Fibroblast of villous mesenchyme (primary cell): ENCODE data around the gene KLHDC4. TPM values are rescaled to one million over a fixed set of nuclear protein-coding genes. Genes with fewer than 3 reads are reported as not detected.

Experiments
- DNase-seq: peaks from one replicate; pipeline ENCODE4 v3.0.0-alpha.2; 2010; ENCODE audit warnings: low read depth
- H3K4me3 ChIP-seq: 2 replicates; pipeline ENCODE4 v1.5.1; 2011; ENCODE audit warnings: low read depth, mild to moderate bottlenecking, low read length
- total RNA-seq: library from RNA; depleted of rRNA; stranded (reverse); fragments of >200 nt; gene quantifications from 2 replicates; pipeline ENCODE4 v1.2.3, GENCODE V29; 2012
- TF ChIP-seq, protein P1 (sequence below): IDR thresholded peaks from 2 replicates; pipeline ENCODE4 v1.5.1; 2012; ENCODE audit warnings: low read depth, mild to moderate bottlenecking, low read length; ENCODE audit not compliant: insufficient read depth

The KLHDC4 gene
- total RNA-seq, 1 donor, result 14.7 TPM

DNA sequence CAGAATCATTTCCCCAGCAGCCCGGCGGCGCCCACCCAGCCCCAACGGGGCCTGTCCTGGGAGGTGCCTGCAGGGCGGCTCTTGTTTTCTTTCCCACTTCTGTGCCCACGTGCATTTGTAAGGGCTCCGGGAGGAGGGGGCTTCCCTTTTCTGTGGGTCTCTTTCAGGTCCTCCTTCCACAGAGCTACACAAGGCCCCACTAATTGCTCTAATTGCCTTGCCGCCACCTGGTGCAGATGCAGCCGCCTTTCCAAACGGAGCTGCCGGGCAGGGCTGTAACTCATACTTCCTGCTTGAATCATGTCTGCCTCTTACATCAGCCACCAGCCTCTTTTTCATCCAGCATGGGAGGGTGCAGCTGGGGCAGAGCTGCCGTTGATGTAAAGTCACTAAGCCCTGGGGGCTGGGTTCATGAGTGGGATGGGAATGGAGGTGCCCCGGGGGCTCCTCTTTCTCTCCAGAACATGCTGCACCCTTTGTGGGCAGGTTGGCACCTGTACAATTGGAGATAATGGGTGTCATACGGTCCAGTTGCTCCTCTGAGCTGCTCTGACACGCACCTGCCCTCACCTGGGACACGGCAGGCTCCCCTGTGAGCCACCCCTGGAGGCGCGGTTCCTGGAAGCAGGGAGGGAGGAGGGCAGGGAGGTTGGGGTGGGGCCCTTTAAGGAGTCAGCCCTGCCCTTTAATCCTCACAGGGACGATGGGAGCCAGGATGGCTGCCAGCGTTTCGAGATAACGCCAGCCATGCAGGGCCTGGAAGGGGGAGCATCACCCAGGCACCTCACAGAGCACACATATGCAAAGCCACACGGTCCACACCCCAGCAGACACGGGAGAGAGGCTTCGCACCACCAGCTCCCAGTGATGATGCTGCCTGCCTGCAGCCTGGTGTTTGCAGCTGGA, 41.1 kb upstream of the KLHDC4 start:
- TF ChIP-seq, protein P1, sequence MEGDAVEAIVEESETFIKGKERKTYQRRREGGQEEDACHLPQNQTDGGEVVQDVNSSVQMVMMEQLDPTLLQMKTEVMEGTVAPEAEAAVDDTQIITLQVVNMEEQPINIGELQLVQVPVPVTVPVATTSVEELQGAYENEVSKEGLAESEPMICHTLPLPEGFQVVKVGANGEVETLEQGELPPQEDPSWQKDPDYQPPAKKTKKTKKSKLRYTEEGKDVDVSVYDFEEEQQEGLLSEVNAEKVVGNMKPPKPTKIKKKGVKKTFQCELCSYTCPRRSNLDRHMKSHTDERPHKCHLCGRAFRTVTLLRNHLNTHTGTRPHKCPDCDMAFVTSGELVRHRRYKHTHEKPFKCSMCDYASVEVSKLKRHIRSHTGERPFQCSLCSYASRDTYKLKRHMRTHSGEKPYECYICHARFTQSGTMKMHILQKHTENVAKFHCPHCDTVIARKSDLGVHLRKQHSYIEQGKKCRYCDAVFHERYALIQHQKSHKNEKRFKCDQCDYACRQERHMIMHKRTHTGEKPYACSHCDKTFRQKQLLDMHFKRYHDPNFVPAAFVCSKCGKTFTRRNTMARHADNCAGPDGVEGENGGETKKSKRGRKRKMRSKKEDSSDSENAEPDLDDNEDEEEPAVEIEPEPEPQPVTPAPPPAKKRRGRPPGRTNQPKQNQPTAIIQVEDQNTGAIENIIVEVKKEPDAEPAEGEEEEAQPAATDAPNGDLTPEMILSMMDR, result no peak
- peak overlapping the region; percentile 54 for H3K4me3 ChIP-seq
- peak; percentile 92 for DNase-seq

GRCh38 chr16:87806261-87806640, 40.5 kb upstream of the KLHDC4 start:
- H3K4me3 ChIP-seq, result peak overlapping the region; percentile 54
- TF ChIP-seq, protein P1, result no peak
- DNase-seq, result peak; percentile 27

DNA sequence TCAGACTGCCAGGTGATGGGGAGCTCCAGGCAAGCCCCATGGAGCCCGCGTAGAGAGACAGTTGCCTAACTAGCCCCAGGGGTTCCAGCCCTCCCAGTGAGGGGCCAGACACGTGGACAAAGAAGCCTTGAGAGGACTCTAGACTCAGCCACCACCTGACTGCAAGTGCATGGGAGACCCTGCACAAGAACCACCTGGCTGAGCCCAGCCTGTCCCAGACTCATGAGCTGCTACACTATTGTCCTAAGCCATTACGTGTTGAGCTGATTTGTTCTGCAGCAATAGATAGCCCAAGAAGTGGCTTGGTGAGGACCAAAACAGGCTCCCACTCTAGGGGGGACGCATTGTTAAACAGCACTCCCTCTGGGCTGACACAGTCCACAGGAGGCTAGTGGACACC, 37.6 kb upstream of the KLHDC4 start:
- H3K4me3 ChIP-seq, result no peak overlapping the region
- DNase-seq, result no peak
- TF ChIP-seq, protein P1, result no peak

DNA sequence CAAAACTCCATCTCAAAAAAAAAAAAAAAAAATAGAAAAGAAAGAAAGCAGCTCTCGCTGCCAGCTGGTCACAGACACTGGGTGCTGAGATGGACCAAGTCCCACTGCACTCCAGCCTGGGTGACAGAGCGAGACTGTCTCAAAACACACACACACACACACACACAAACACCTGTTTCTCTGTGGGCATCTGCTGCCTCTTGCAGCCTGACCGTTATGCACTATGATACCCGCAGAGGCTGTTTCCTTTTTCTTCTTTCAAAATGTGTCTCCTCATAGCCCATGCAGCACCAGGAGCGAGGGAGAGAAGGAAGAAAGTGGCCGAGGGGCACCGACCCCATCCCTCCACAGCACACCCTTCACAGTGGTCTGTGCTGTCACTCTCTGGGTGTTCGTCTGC, 36.9 kb upstream of the KLHDC4 start:
- TF ChIP-seq, protein P1, result no peak
- H3K4me3 ChIP-seq, result no peak overlapping the region
- DNase-seq, result no peak

DNA sequence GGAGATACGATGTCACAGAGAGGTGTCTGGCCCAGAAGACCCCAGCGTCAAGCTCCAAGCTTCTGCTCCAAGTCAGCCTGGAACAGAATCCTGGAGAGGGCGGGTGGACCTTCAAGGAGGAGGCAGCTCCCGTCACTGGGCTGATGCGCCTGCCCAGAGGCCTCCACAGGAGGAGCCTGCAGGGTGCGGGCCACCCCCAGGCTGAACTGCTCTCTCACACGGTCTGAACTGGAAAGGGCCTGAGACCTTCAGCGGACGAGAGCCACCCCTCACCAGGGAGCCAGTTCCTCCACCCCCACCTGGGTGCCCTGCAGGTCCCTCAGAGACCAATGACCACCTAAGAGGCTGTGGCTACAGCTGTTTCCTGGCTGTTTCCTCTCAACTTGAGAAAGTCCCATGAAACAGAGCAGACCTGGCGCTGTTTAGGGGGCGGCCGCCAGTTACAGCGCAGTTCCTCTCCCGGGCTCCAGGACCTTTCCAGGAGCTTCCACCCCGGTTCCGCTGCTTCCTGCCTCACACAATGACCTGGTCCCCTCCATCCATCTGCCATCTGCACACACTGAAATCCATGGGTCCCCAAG, 36.0 kb upstream of the KLHDC4 start:
- H3K4me3 ChIP-seq, result no peak overlapping the region
- TF ChIP-seq, protein P1, result no peak
- DNase-seq, result no peak

DNA sequence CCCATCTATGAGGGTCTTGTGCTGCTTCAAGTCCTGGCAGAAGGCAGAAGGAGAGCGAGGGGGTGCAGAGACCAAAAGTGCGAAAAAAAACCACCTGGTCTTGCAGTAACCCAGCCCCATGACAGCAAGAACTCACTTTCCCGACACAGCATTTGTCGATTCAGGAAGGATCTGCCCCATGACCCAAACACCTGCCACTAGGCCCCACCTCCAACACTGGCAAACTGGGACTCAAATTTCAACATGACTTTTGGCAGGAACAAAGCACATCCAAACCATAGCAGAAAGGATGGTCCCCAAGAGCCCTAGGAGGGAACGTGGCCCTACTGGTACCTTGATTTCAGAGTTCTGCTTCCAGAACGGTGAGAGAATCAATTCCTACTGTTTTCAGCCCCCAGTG, 34.7 kb upstream of the KLHDC4 start:
- DNase-seq, result no peak
- TF ChIP-seq, protein P1, result no peak
- no peak overlapping the region for H3K4me3 ChIP-seq

DNA sequence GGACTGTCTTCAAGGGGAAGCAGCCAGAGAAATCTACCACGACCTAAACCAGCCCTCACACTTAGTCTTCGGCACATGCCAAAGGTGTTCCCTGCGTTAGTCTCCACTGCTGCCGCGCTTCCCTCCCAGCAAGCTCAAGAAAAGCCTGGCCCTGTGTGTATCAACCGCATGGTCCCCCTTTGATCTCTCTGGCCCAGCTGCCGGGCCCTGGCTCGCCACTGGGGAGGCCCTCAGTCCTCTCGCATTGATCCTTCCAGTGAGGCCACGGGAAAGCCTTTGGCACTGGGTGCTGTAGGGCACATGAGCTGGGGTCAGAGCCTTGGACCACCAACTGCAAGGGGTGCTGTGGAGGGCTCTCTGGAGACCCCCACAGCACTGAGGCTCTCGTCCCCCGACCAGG, 29.6 kb upstream of the KLHDC4 start:
- TF ChIP-seq, protein P1, result no peak
- no peak overlapping the region for H3K4me3 ChIP-seq
- DNase-seq, result no peak
